H9 (cell line): Measurements from ENCODE around the gene DNAH11. TPM values are rescaled to one million over a fixed set of nuclear protein-coding genes. Genes with fewer than 3 reads are reported as not detected.

Experiments
- DNase-seq: peaks from one replicate; pipeline ENCODE4 v3.0.0-alpha.2; 2017
- H2AFZ ChIP-seq: one replicate; pipeline ENCODE4 v1.6.1; 2013; ENCODE audit warnings: mild to moderate bottlenecking, low read length, control low read depth, moderate library complexity
- H2AK5ac ChIP-seq: 2 replicates; pipeline ENCODE4 v1.6.1; 2013; ENCODE audit warnings: low read length, control low read depth, mixed read lengths; ENCODE audit not compliant: insufficient read length
- H2BK120ac ChIP-seq: one replicate; pipeline ENCODE4 v1.6.1; 2013; ENCODE audit warnings: low read depth, mild to moderate bottlenecking, low read length, control low read depth, inconsistent platforms; ENCODE audit not compliant: poor library complexity, severe bottlenecking
- H2BK12ac ChIP-seq: 2 replicates; pipeline ENCODE4 v1.6.1; 2013; ENCODE audit warnings: low read length, control low read depth, mixed read lengths, low read depth; ENCODE audit not compliant: insufficient read length
- H2BK15ac ChIP-seq: 2 replicates; pipeline ENCODE4 v1.6.1; 2013; ENCODE audit warnings: low read depth, low read length, control low read depth
- H2BK20ac ChIP-seq: one replicate; pipeline ENCODE4 v1.6.1; 2013; ENCODE audit warnings: low read depth, mild to moderate bottlenecking, low read length, control low read depth, inconsistent platforms; ENCODE audit not compliant: poor library complexity, severe bottlenecking
- H2BK5ac ChIP-seq: 2 replicates; pipeline ENCODE4 v1.6.1; 2013; ENCODE audit warnings: low read length, control low read depth, mixed read lengths; ENCODE audit not compliant: insufficient read length
- H3K14ac ChIP-seq: 2 replicates; pipeline ENCODE4 v1.6.1; 2013; ENCODE audit warnings: low read length, control low read depth; ENCODE audit not compliant: insufficient read depth
- H3K18ac ChIP-seq: 2 replicates; pipeline ENCODE4 v1.6.1; 2013; ENCODE audit warnings: low read depth, mild to moderate bottlenecking, mixed read lengths, low read length, control low read depth; ENCODE audit not compliant: insufficient read length
- H3K23ac ChIP-seq: 2 replicates; pipeline ENCODE4 v1.6.1; 2013; ENCODE audit warnings: low read length, control low read depth, mixed read lengths, low read depth; ENCODE audit not compliant: insufficient read length
- H3K23me2 ChIP-seq: 2 replicates; pipeline ENCODE4 v1.6.1; 2013; ENCODE audit warnings: low read depth, mild to moderate bottlenecking, mixed read lengths, low read length, control low read depth; ENCODE audit not compliant: insufficient read length, poor library complexity, severe bottlenecking
- H3K27ac ChIP-seq: 2 replicates; pipeline ENCODE4 v1.5.1; 2013; ENCODE audit warnings: low read length, control low read depth, mixed read lengths, low read depth; ENCODE audit not compliant: insufficient read length
- H3K27me3 ChIP-seq: 2 replicates; pipeline ENCODE4 v1.6.1; 2013; ENCODE audit warnings: low read length, control low read depth, inconsistent platforms; ENCODE audit not compliant: insufficient read depth
- H3K4ac ChIP-seq: 2 replicates; pipeline ENCODE4 v1.6.1; 2013; ENCODE audit warnings: low read depth, mild to moderate bottlenecking, control low read depth, inconsistent platforms, low read length, moderate library complexity
- H3K4me1 ChIP-seq: 2 replicates; pipeline ENCODE4 v1.6.1; 2013; ENCODE audit warnings: low read length, control low read depth, inconsistent platforms; ENCODE audit not compliant: insufficient read depth
- H3K4me2 ChIP-seq: 2 replicates; pipeline ENCODE4 v1.6.1; 2013; ENCODE audit warnings: low read length, control low read depth, mixed read lengths; ENCODE audit not compliant: insufficient read length, insufficient read depth
- H3K56ac ChIP-seq: 2 replicates; pipeline ENCODE4 v1.6.1; 2013; ENCODE audit warnings: low read depth, mild to moderate bottlenecking, mixed read lengths, low read length, control low read depth; ENCODE audit not compliant: insufficient read length
- H3K79me1 ChIP-seq: 2 replicates; pipeline ENCODE4 v1.6.1; 2013; ENCODE audit warnings: low read depth, mild to moderate bottlenecking, moderate library complexity, low read length, control low read depth, inconsistent platforms; ENCODE audit not compliant: insufficient read depth, poor library complexity, severe bottlenecking
- H3K79me2 ChIP-seq: 2 replicates; pipeline ENCODE4 v1.6.1; 2013; ENCODE audit warnings: low read length, control low read depth, inconsistent platforms; ENCODE audit not compliant: insufficient read depth
- H3K9ac ChIP-seq: 2 replicates; pipeline ENCODE4 v1.6.1; 2013; ENCODE audit warnings: low read length, control low read depth, mixed read lengths; ENCODE audit not compliant: insufficient read length; ENCODE audit errors: extremely low read depth
- H3K9me3 ChIP-seq: one replicate; pipeline ENCODE4 v1.6.1; 2013; ENCODE audit warnings: low read depth, low read length, inconsistent platforms; ENCODE audit not compliant: control insufficient read depth
- H3T11ph ChIP-seq: one replicate; pipeline ENCODE4 v1.6.1; 2013; ENCODE audit warnings: mild to moderate bottlenecking, low read length, control low read depth, inconsistent platforms
- H4K20me1 ChIP-seq: one replicate; pipeline ENCODE4 v1.6.1; 2013; ENCODE audit not compliant: control insufficient read depth, insufficient read length, insufficient read depth
- H4K5ac ChIP-seq: 2 replicates; pipeline ENCODE4 v1.6.1; 2013; ENCODE audit warnings: low read depth, mild to moderate bottlenecking, mixed read lengths, low read length, control low read depth; ENCODE audit not compliant: insufficient read length
- H4K8ac ChIP-seq: replicated peaks from 2 replicates; pipeline ENCODE4 v1.6.1; 2013; ENCODE audit warnings: low read length, control low read depth, mixed read lengths, low read depth; ENCODE audit not compliant: insufficient read length
- H4K91ac ChIP-seq: 2 replicates; pipeline ENCODE4 v1.6.1; 2013; ENCODE audit warnings: low read depth, mild to moderate bottlenecking, moderate library complexity, mixed read lengths, low read length, control low read depth; ENCODE audit not compliant: insufficient read length
- H3K27ac Mint-ChIP-seq, 3 experiments: 2 replicates in 2 of 3; 3 replicates in 1 of 3; pipeline ENCODE4 v1.8.0; 2020 to 2021; ENCODE audit warnings: mixed read lengths in 3 of 3, mild to moderate bottlenecking in 1 of 3, moderate library complexity in 1 of 3
- H3K27me3 Mint-ChIP-seq: 2 replicates; pipeline ENCODE4 v1.8.0; 2021; ENCODE audit warnings: low read depth, mild to moderate bottlenecking, moderate library complexity, mixed read lengths
- H3K36me3 Mint-ChIP-seq, 3 experiments: 2 replicates in 2 of 3; 3 replicates in 1 of 3; pipeline ENCODE4 v1.8.0; 2020 to 2021; ENCODE audit warnings: low read depth in 3 of 3, mixed read lengths in 3 of 3; ENCODE audit not compliant: insufficient read depth in 1 of 3
- H3K4me1 Mint-ChIP-seq, 2 experiments: 2 replicates each; pipeline ENCODE4 v1.8.0; 2020; ENCODE audit warnings: mixed read lengths in 2 of 2
- H3K4me3 Mint-ChIP-seq, 2 experiments: 2 replicates in 1 of 2; 3 replicates in 1 of 2; pipeline ENCODE4 v1.8.0; 2020 to 2021; ENCODE audit warnings: mild to moderate bottlenecking in 2 of 2, mixed read lengths in 2 of 2, moderate library complexity in 1 of 2
- H3K9me3 Mint-ChIP-seq, 2 experiments: 2 replicates in 1 of 2; 3 replicates in 1 of 2; pipeline ENCODE4 v1.8.0; 2020; ENCODE audit warnings: mild to moderate bottlenecking in 2 of 2, mixed read lengths in 2 of 2, moderate library complexity in 1 of 2
- CTCF ChIP-seq: fragments of 200-600 bp; sonication (generic); conservative IDR thresholded peaks from 3 replicates; pipeline ENCODE4 v1.8.0; 2021; ENCODE audit warnings: antibody characterized with exemption, mild to moderate bottlenecking
- WGBS: extraction: QIAGEN DNeasy Blood & Tissue Kit; methylation state at CpG from one replicate; pipeline ENCODE4 v1.1.7; 2013; ENCODE audit warnings: missing lambda C conversion rate, low lambda C conversion rate, mixed read lengths; ENCODE audit not compliant: insufficient read length; ENCODE audit errors: extremely low coverage; 5-methylcytosine and 5-hydroxymethylcytosine counted together
- total RNA-seq: library from RNA; stranded (reverse); gene quantifications from 2 replicates; pipeline ENCODE4 v1.2.1, GENCODE V29; 2021

The DNAH11 gene
- total RNA-seq, 1 experiment from 2014 or later: 2.5 TPM

GRCh38 chr7:21806388-21806787 lies 263.5 kb downstream of the DNAH11 start:
- Histone ChIP-seq H3K9me3 (no peaks in the 10 kb centered on the region), H3K27ac (no peak overlapping the region), H3K4me2 (no peak overlapping the region), H4K8ac (no peak overlapping the region), H3K18ac (no peak overlapping the region), H4K20me1 (no peaks in the 10 kb centered on the region), H3T11ph (no peak overlapping the region), H3K23me2 (no peaks in the 10 kb centered on the region), H3K79me2 (no peaks in the 10 kb centered on the region), H2BK5ac (no peak overlapping the region), H2BK15ac (no peak overlapping the region), H3K4me1 (no peaks in the 10 kb centered on the region), H3K9ac (no peak overlapping the region), H3K14ac (no peak overlapping the region), H3K56ac (no peak overlapping the region), H4K91ac (no peak overlapping the region), H2BK12ac (no peak overlapping the region), H3K4ac (no peak overlapping the region), H4K5ac (no peak overlapping the region), H2BK20ac (no peak overlapping the region), H2AK5ac (no peak overlapping the region), H3K23ac (no peak overlapping the region), H2AFZ (no peak overlapping the region), H2BK120ac (no peak overlapping the region), H3K27me3 (no peaks in the 10 kb centered on the region), H3K79me1 (no peaks in the 10 kb centered on the region)
- Mint-ChIP-seq H3K9me3 (no peaks in the 10 kb centered on the region), H3K27me3 (no peaks in the 10 kb centered on the region), H3K4me3 (no peak overlapping the region), H3K4me1 (no peaks in the 10 kb centered on the region), H3K36me3 (no peaks in the 10 kb centered on the region), H3K27ac (no peak overlapping the region)
- TF ChIP-seq CTCF: no peak
- no peak for DNase-seq
- no CpG with 5 or more reads among the region's 3 CpGs for WGBS
